K562 (cell line): ENCODE data around the gene PRPF6. TPM values are rescaled to one million over a fixed set of nuclear protein-coding genes. Genes with fewer than 3 reads are reported as not detected.

Experiments
- ATAC-seq: fragments of 200-7000 bp; cut with Tn5 transposase; 3 replicates; pipeline ENCODE4 v1.9.1; 2020; ENCODE audit warnings: moderate library complexity
- BruUV-seq: library from RNA; stranded (reverse); fragments of 400-500 nt; replicated peaks from 2 replicates; lab custom pipeline; 2021; lab: Mats Ljungman, UMichigan
- CTCF ChIA-PET: fragments of 300-600 bp; formaldehyde crosslinking; extraction: SDS; loops from one replicate; lab custom pipeline; 2021; ENCODE audit warnings: low intra/inter-chr PET ratio; lab: Yijun Ruan, JAX
- POLR2A ChIA-PET: fragments of 300-600, 350-650 bp; sonication (Branson Sonifier 250); formaldehyde crosslinking; extraction: SDS; loops from one replicate; lab custom pipeline; 2021; ENCODE audit warnings: antibody characterized with exemption, inconsistent platforms; lab: Yijun Ruan, JAX
- DNase-seq, 4 experiments: peaks; one replicate each; pipeline versions ENCODE4 v3.0.0 to v3.0.0-alpha.2; 2011 to 2018; ENCODE audit warnings: low spot score in 3 of 4, mixed read lengths in 3 of 4; ENCODE audit errors: extremely low read depth in 1 of 4
- FAIRE-seq: peaks from 2 replicates; lab custom pipeline; 2011; peaks lifted over from hg19 to GRCh38; lab: Jason Lieb, UNC
- H2AFZ ChIP-seq: 2 replicates; pipeline ENCODE4 v1.6.0; 2011; ENCODE audit warnings: low read depth, low read length, control low read depth, inconsistent platforms
- H3K27ac ChIP-seq: fragments of 200-600 bp; 3 replicates; pipeline ENCODE4 v1.8.0; 2011; ENCODE audit warnings: low read depth, mild to moderate bottlenecking, control low read depth, inconsistent platforms, low read length, moderate library complexity, mixed read lengths; ENCODE audit errors: extremely low read depth
- H3K27me3 ChIP-seq, 2 experiments: fragments of 300-600 bp in 1 of 2; 2 replicates in 1 of 2; 3 replicates in 1 of 2; pipeline versions ENCODE4 v1.6.0 to v1.8.0; 2011; ENCODE audit warnings: inconsistent platforms in 2 of 2, low read length in 2 of 2, mild to moderate bottlenecking in 1 of 2, mixed read lengths in 1 of 2, moderate library complexity in 1 of 2; ENCODE audit not compliant: control insufficient read depth in 2 of 2, insufficient read depth in 2 of 2
- H3K36me3 ChIP-seq: fragments of 300-600 bp; 3 replicates; pipeline ENCODE4 v1.8.0; 2011; ENCODE audit warnings: mild to moderate bottlenecking, low read length, inconsistent platforms; ENCODE audit not compliant: control insufficient read depth, insufficient read depth
- H3K4me1 ChIP-seq, 2 experiments: fragments of 200-600 bp in 1 of 2; replicated peaks in 1 of 2; 2 replicates in 1 of 2; 3 replicates in 1 of 2; pipeline versions ENCODE4 v1.5.1 to v1.8.0; 2011; ENCODE audit warnings: inconsistent platforms in 2 of 2, low read length in 2 of 2, mild to moderate bottlenecking in 1 of 2, mixed read lengths in 1 of 2, moderate library complexity in 1 of 2; ENCODE audit not compliant: control insufficient read depth in 2 of 2, insufficient read depth in 2 of 2
- H3K4me2 ChIP-seq: 2 replicates; pipeline ENCODE4 v1.6.1; 2011; ENCODE audit warnings: low read length, control low read depth, inconsistent platforms, mixed read lengths; ENCODE audit not compliant: insufficient read depth
- H3K4me3 ChIP-seq: fragments of 200-600 bp; sonication (generic), shearing (Covaris generic); 2 replicates; pipeline ENCODE4 v1.5.1; 2016; ENCODE audit warnings: control low read depth, inconsistent platforms
- H3K79me2 ChIP-seq: fragments of 200-600 bp; 3 replicates; pipeline ENCODE4 v1.8.0; 2011; ENCODE audit warnings: low read length, inconsistent platforms; ENCODE audit not compliant: control insufficient read depth, insufficient read depth
- H3K9ac ChIP-seq, 2 experiments: 2 replicates each; pipeline versions ENCODE4 v1.6.0 to v1.6.1; 2011; ENCODE audit warnings: low read depth in 2 of 2, low read length in 2 of 2, control low read depth in 1 of 2, inconsistent platforms in 1 of 2, mild to moderate bottlenecking in 1 of 2, mixed read lengths in 1 of 2; ENCODE audit not compliant: insufficient read depth in 1 of 2
- H3K9me1 ChIP-seq: one replicate; pipeline ENCODE4 v1.6.0; 2011; ENCODE audit warnings: inconsistent platforms, mild to moderate bottlenecking, low read length, moderate library complexity; ENCODE audit not compliant: control insufficient read depth, insufficient read depth
- H3K9me3 ChIP-seq: replicated peaks from 2 replicates; pipeline ENCODE4 v1.5.1; 2011; ENCODE audit warnings: low read depth, low read length, inconsistent platforms; ENCODE audit not compliant: control insufficient read depth, insufficient read depth
- H4K20me1 ChIP-seq: replicated peaks from 2 replicates; pipeline ENCODE4 v1.6.1; 2011; ENCODE audit warnings: low read length, inconsistent platforms, mixed read lengths; ENCODE audit not compliant: control insufficient read depth, insufficient read depth
- CBFA2T3 ChIP-seq: fragments of 450-650 bp; IDR thresholded peaks from 2 replicates; pipeline ENCODE4 v1.6.1; 2017
- EGR1 ChIP-seq: fragments of 450-650 bp; conservative IDR thresholded peaks from 2 replicates; pipeline ENCODE4 v1.6.1; 2017; ENCODE audit warnings: mild to moderate bottlenecking
- FOXA1 ChIP-seq: fragments of 450-650 bp; IDR thresholded peaks from 2 replicates; pipeline ENCODE4 v1.6.1; 2016; ENCODE audit warnings: mild to moderate bottlenecking, borderline replicate concordance
- FOXK2 ChIP-seq, 2 experiments: fragments of 450-650 bp; IDR thresholded peaks in 1 of 2; conservative IDR thresholded peaks in 1 of 2; 2 replicates each; pipeline ENCODE4 v1.6.1; 2016; ENCODE audit warnings: low read depth in 2 of 2, mild to moderate bottlenecking in 1 of 2
- HMGN3 ChIP-seq: IDR thresholded peaks from 2 replicates; pipeline ENCODE4 v1.6.1; 2011; ENCODE audit warnings: borderline replicate concordance, low read depth, mild to moderate bottlenecking, mixed read lengths, low read length; ENCODE audit not compliant: insufficient read length; ENCODE audit errors: extremely low read depth
- POLR2G ChIP-seq: fragments of 200-400 bp; formaldehyde crosslinking; IDR thresholded peaks from 2 replicates; pipeline ENCODE4 v1.6.1; 2017; ENCODE audit warnings: low read depth, mild to moderate bottlenecking, antibody characterized with exemption, low read length, moderate library complexity
- SMAD3 ChIP-seq: fragments of 450-650 bp; formaldehyde crosslinking; conservative IDR thresholded peaks from 2 replicates; pipeline ENCODE4 v1.4.0; 2020; ENCODE audit warnings: mild to moderate bottlenecking
- SUPT5H ChIP-seq: fragments of 450-650 bp; IDR thresholded peaks from 2 replicates; pipeline ENCODE4 v1.6.1; 2016
- ZBTB2 ChIP-seq: fragments of 450-650 bp; IDR thresholded peaks from 2 replicates; pipeline ENCODE4 v1.6.1; 2016; ENCODE audit warnings: antibody characterized with exemption
- ZNF77 ChIP-seq: fragments of 250-450 bp; sonication (Bioruptor Pico); IDR thresholded peaks from 2 replicates; pipeline ENCODE4 v1.5.0; 2020
- ZSCAN32 ChIP-seq: fragments of 450-650 bp; formaldehyde crosslinking; IDR thresholded peaks from 2 replicates; pipeline ENCODE4 v1.4.0; 2020; ENCODE audit warnings: mild to moderate bottlenecking, moderate library complexity
- WGBS: fragments of 100-300 bp; shearing (Covaris generic); methylation state at CpG from one replicate; pipeline ENCODE4 v1.1.6; 2016; ENCODE audit warnings: low coverage, mixed read lengths; ENCODE audit not compliant: insufficient coverage; ENCODE audit errors: missing lambda C conversion rate; 5-methylcytosine and 5-hydroxymethylcytosine counted together
- in situ Hi-C: fragments of 300-500 bp; cut with MboI; formaldehyde crosslinking; loops from 4 replicates; pipeline ENCODE4 v1.15.0; 2018; ENCODE audit warnings: inconsistent platforms, mixed read lengths
- intact Hi-C: fragments of 100-400 bp; cut with micrococcal nuclease; formaldehyde crosslinking; loops from 2 replicates; pipeline ENCODE4 v1.14.2; 2022
- polyA plus RNA-seq, 8 experiments: library from polyadenylated mRNA; depleted of rRNA in 4 of 8; stranded (reverse) in 5 of 8; unstranded in 3 of 8; fragments of >200 nt; fragmentation: Nextera tagmentation in 2 of 8; fragmentation: Illumina TruSeq in 1 of 8; extraction: Ambion mirVana in 2 of 8; extraction: Trizol in 1 of 8; gene quantifications; 2 replicates each; pipeline versions ENCODE4 v1.2.1 to v1.2.3, GENCODE V29; 2011 to 2014; ENCODE audit warnings: inconsistent platforms in 1 of 8, missing spikeins in 1 of 8
- total RNA-seq, 7 experiments: library from RNA; depleted of rRNA in 6 of 7; stranded (reverse); fragments of >200 nt in 6 of 7; fragmentation: Illumina TruSeq in 2 of 7; extraction: Trizol in 2 of 7; gene quantifications; 2 replicates each; pipeline versions ENCODE4 v1.2.1 to v1.2.3, GENCODE V29; 2011 to 2021; ENCODE audit warnings: low replicate concordance in 1 of 7

The PRPF6 gene
- total and polyA plus RNA-seq, 9 of the 15 experiments (the other 6 are each of a cell fraction or from before 2014, with no cell fraction given): 4.2 to 83.2 (median 59.9) TPM

GRCh38 chr20:64032706-64033624 lies 52.0 kb downstream of the PRPF6 start:
- peak; percentile 51 for TF ChIP-seq POLR2G
- TF ChIP-seq EGR1: no peak
- in situ Hi-C loops (no loop called here), intact Hi-C loops (no loop called here)
- POLR2A ChIA-PET: interaction anchor here (0.5 to 0.7 kb wide), 4 partner anchors 7 to 265 kb away, joined by 3 to 4 read pairs (median 3); no protein-coding TSS in a partner anchor
- CTCF ChIA-PET: no interaction called here
- 83% methylated on average over 24 of the region's 31 CpGs for WGBS
- no peak overlapping the region for H2AFZ ChIP-seq
- DNase-seq (no peak), ATAC-seq (no peak), FAIRE-seq (no peak)
- H3K9me3 ChIP-seq: no peaks in the 10 kb centered on the region
- H3K9me1 ChIP-seq: peaks cover 3% of the 10 kb centered on the region
- no peak overlapping the region for H3K4me3 ChIP-seq
- H3K9ac ChIP-seq: peak overlapping the region in 1 of 2 experiments; percentile 19; a peak in 1 of 4 replicates
- H3K4me2 ChIP-seq: no peak overlapping the region
- BruUV-seq: no TSS peak
- H3K36me3 ChIP-seq: peaks cover 67% of the 10 kb centered on the region; the same call in 2 of the 3 replicates
- H3K4me1 ChIP-seq: peaks cover 20 to 44% of the 10 kb centered on the region in 2 experiments
- H4K20me1 ChIP-seq: no peaks in the 10 kb centered on the region
- H3K79me2 ChIP-seq: no peaks in the 10 kb centered on the region
- no peaks in the 10 kb centered on the region for H3K27me3 ChIP-seq
- H3K27ac ChIP-seq: no peak overlapping the region

GRCh38 chr20:64033981-64034493 lies 53.1 kb downstream of the PRPF6 start:
- intact Hi-C loops (no loop called here), in situ Hi-C loops (no loop called here)
- H4K20me1 ChIP-seq: no peaks in the 10 kb centered on the region
- ATAC-seq (no peak), DNase-seq (no peak), FAIRE-seq (no peak)
- 75% methylated on average over 9 of the region's 11 CpGs for WGBS
- POLR2A ChIA-PET: no interaction called here
- peaks cover 3% of the 10 kb centered on the region for H3K9me1 ChIP-seq
- no peaks in the 10 kb centered on the region for H3K79me2 ChIP-seq
- H3K36me3 ChIP-seq: peaks cover 58% of the 10 kb centered on the region; the same call in 2 of the 3 replicates
- H3K4me3 ChIP-seq: no peak overlapping the region
- BruUV-seq: no TSS peak
- H3K9me3 ChIP-seq: no peaks in the 10 kb centered on the region
- peak overlapping the region in 1 of 2 experiments; percentile 47; a peak in 1 of 4 replicates for H3K9ac ChIP-seq
- no peak overlapping the region for H3K27ac ChIP-seq
- H2AFZ ChIP-seq: no peak overlapping the region
- H3K27me3 ChIP-seq: no peaks in the 10 kb centered on the region
- peaks cover 20 to 55% of the 10 kb centered on the region in 2 experiments for H3K4me1 ChIP-seq
- no peak overlapping the region for H3K4me2 ChIP-seq
- CTCF ChIA-PET: no interaction called here
- TF ChIP-seq FOXK2 (conservative IDR thresholded peaks at IDR 0.05 in 1 of 2, IDR thresholded peaks at IDR 0.05 in 1 of 2; ENCODE audit: low read depth in 2 of 2): no peak
- TF ChIP-seq HMGN3: peak; percentile 30
- no peak for TF ChIP-seq ZNF77 (CRISPR knock-in tag)
- TF ChIP-seq SMAD3 (CRISPR knock-in tag): no peak
- peak; percentile 23; the same call in 1 of the 2 replicates for TF ChIP-seq CBFA2T3
- 0 out of 2 replicates have a peak, but pooled peaks have one; percentile 7 for TF ChIP-seq SUPT5H
- no peak for TF ChIP-seq FOXA1
- TF ChIP-seq EGR1: peak; percentile 64
- peak; percentile 64 for TF ChIP-seq POLR2G
- no peak for TF ChIP-seq ZSCAN32 (CRISPR knock-in tag)
- no peak for TF ChIP-seq ZBTB2
